A673 (cell line): ENCODE data around the gene CUX1.

ENCODE experiments used
- CTCF ChIP-seq: fragments of 300-800, 200-600 bp; sonication (generic); conservative IDR thresholded peaks from 2 replicates; pipeline ENCODE4 v1.5.1; 2017; ENCODE audit warnings: low read depth, mild to moderate bottlenecking, antibody characterized with exemption, low read length, moderate library complexity, mixed read lengths
- EZH2 ChIP-seq: fragments of 200-600 bp; sonication (generic); IDR thresholded peaks from 2 replicates; pipeline ENCODE4 v1.6.1; 2017; ENCODE audit warnings: borderline replicate concordance, low read depth, mild to moderate bottlenecking, mixed read lengths, antibody characterized with exemption, low read length; ENCODE audit not compliant: poor library complexity, severe bottlenecking

DNA sequence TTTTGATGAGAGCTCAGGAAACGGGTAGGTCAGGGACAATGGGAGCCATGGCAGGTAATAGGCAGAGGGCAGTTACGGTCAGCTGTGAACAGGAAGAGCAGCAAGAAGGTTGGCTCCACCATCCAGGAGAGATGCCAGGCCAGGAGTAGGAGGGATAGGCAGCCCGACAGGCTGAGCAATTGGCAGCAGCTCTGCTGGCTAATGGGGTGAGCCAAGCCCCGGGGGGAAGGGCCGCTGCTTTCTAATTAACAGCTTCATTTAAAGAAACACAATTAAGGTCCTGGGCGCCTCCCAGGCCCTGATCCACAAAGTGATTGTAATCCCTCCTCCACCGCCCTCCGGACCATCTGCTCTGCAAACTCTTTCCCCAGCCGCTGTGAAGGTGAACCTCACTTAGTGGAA is 493.0 kb downstream of the CUX1 start:
- TF ChIP-seq CTCF: no peak
- TF ChIP-seq EZH2: no peak
